Muscle layer of duodenum (tissue), 2 donors: ENCODE results near the gene TJP2.
A peak's percentile ranks its signal among the peaks of the same experiment; 100 is the strongest.
"Not testable (repeated sequence)": the region's sequence is repeated elsewhere in the genome, so short reads cannot be mapped to it uniquely, and the experiment has no call there.

Source experiments
- H3K27ac ChIP-seq: one replicate; pipeline ENCODE4 v1.7.0; 2013; ENCODE audit warnings: mild to moderate bottlenecking, low read length
- H3K27me3 ChIP-seq: one replicate; pipeline ENCODE4 v1.7.0; 2013; ENCODE audit warnings: low read depth, mild to moderate bottlenecking, control low read depth, low read length
- H3K36me3 ChIP-seq, 2 donors: one replicate each; pipeline ENCODE4 v1.7.0; 2013; ENCODE audit warnings: low read length in 2 of 2, control low read depth in 1 of 2, mild to moderate bottlenecking in 1 of 2; ENCODE audit not compliant: insufficient read depth in 2 of 2, control insufficient read depth in 1 of 2
- H3K4me1 ChIP-seq, 2 donors: one replicate each; pipeline ENCODE4 v1.7.0; 2013; ENCODE audit warnings: low read length in 2 of 2, mild to moderate bottlenecking in 2 of 2, control low read depth in 1 of 2, moderate library complexity in 1 of 2; ENCODE audit not compliant: insufficient read depth in 2 of 2, control insufficient read depth in 1 of 2
- H3K4me3 ChIP-seq, 2 donors: one replicate each; pipeline ENCODE4 v1.7.0; 2013; ENCODE audit warnings: low read length in 2 of 2, low read depth in 1 of 2, mild to moderate bottlenecking in 1 of 2
- H3K9me3 ChIP-seq, 2 donors: one replicate each; pipeline ENCODE4 v1.7.0; 2013; ENCODE audit warnings: low read length in 2 of 2, control low read depth in 1 of 2, mild to moderate bottlenecking in 1 of 2; ENCODE audit not compliant: control insufficient read depth in 1 of 2
- donor health status: healthy.

The TJP2 gene

DNA sequence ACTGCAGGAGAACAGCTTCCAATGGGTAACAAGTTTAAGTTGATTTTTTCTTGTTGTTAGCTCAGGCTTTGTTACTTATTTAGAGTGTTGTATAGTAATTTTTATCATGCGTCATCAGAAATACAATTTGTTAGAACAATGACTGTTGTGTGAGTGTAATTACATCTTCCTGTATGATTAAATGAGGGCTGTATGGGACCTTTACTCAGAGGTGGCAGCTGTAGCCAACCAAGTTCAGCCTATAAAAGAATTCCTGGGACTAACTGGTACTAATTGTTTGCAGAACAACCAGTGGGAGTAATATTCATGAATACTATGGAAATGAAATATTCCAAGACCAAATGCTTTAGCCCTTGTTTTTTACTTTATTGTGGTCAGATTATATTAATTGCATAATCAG lies 30.8 kb upstream of the TJP2 start:
- H3K4me1 ChIP-seq = no peaks in the 10 kb centered on the region
- H3K9me3 ChIP-seq = no peaks in the 10 kb centered on the region
- no peak overlapping the region for H3K27ac ChIP-seq
- H3K27me3 ChIP-seq = no peaks in the 10 kb centered on the region
- no peaks in the 10 kb centered on the region for H3K36me3 ChIP-seq
- H3K4me3 ChIP-seq = no peak overlapping the region

DNA sequence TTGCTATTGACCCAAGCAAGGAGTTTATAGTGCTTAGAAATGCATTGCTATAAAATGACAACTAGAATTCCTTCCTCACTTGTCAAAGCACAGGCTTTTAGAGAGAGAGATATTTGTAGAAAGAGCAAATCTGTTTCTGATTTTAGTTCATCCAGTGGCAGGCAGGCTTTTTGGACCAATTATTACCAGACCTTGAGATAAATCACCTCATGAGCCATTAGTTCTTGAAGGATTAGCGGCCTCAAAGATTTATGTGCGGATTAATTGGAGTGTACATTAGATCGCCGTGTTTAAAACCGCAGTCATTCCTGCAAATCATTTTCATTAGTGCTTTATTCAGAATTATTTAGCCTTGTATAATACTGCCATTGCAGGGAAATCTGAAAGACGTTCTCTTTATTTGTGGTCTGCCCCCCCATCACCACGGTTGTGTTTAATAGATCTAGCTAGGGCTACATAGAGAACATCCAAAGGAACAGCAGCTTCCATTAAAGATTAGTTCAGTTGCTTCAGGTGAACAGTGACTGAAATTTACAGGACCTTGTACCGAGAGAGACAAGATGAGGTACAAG lies 28.8 kb upstream of the TJP2 start:
- no peak overlapping the region for H3K27ac ChIP-seq
- no peaks in the 10 kb centered on the region for H3K9me3 ChIP-seq
- peaks cover 0 to 5% of the 10 kb centered on the region in 2 donors for H3K4me1 ChIP-seq
- H3K4me3 ChIP-seq = no peak overlapping the region
- H3K27me3 ChIP-seq = no peaks in the 10 kb centered on the region
- no peaks in the 10 kb centered on the region for H3K36me3 ChIP-seq

DNA sequence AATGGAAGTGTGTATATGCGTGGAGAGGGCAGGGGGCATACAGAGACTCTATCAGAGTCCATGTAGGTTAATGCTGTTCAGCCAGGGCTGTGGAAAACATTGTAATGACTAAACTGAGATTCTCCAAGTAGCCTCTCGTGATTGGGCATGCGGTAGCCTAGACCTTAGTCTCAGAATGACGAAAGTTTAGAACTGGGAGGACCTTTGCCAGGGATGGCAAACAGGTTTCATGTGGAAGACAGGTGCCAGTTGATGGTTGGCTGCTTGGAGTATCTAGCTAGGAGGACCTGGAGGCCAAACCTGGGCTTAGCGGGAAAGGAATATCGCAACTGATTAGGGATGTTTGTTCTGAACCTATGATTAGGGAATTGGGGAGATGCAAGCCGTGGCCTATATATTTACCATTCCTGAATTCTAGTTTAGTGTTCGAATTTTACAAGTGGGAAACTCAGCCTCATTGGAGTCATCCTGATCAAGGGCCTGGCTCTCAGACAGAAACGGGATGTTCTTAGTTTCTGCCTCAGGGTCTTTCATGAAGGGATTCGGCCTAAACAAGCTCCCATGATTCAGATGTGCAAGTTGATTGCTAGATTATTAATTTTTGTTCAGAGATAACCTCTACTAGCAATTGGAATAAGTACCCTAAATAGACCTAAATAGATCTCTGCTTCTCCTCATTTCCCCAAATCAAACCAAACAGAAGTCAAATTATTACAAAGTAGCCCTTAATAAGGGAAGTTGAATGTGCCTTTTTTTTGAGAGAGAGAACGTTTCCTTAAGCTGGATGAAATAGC lies 26.8 kb upstream of the TJP2 start:
- Histone ChIP-seq H3K9me3 (no peaks in the 10 kb centered on the region), H3K27me3 (no peaks in the 10 kb centered on the region), H3K4me1 (peaks cover 0 to 5% of the 10 kb centered on the region in 2 donors), H3K27ac (no peak overlapping the region), H3K4me3 (no peak overlapping the region), H3K36me3 (no peaks in the 10 kb centered on the region)

DNA sequence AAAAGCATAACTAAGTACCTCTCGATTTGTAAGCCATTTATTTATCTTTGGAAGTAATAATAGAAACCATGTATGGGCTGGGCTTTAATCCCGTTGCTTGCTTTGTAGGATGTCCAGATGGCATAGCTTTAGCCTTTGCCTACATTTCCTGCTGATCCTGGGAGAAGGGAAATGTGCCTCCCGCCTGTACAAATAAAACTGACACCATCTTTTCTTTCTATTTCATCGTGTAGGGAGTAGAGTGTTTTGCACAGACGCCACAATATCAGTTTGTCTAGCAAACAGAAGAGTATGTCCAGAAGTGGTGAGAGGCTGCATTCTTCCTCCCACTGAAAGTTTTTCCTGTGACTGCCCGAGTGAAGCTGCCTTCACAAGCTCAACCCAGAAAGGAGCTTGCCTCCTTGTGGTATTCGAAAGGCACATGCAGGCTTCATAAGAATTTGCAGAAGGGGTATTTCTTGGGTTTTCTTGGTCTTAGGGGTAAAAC lies 24.7 kb upstream of the TJP2 start:
- Histone ChIP-seq H3K4me3 (no peak overlapping the region), H3K27me3 (no peaks in the 10 kb centered on the region), H3K4me1 (peaks cover 0 to 5% of the 10 kb centered on the region in 2 donors), H3K27ac (peak overlapping the region; percentile 43), H3K9me3 (no peaks in the 10 kb centered on the region), H3K36me3 (no peaks in the 10 kb centered on the region)

DNA sequence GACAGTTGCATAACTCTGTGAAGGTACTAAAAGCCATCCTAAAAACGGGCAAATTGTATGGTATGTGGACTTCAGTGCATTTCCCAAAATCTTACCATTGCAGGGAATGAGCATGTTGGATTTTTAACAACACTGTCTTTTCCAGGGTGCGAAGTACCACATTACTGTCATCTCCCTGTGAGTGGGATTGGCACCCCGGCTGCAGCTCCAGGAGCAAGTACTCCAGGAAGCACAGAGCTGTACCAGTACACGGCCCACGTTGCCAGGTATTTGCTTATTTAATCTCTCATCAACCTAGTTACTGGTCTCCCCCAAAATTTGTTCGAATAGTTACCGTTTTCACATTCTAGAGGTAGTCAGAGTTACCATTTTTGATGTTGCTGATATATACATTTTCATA lies 22.6 kb upstream of the TJP2 start:
- peaks cover 0 to 10% of the 10 kb centered on the region in 2 donors for H3K4me1 ChIP-seq
- no peaks in the 10 kb centered on the region for H3K36me3 ChIP-seq
- H3K4me3 ChIP-seq = no peak overlapping the region
- H3K27ac ChIP-seq = no peak overlapping the region
- no peaks in the 10 kb centered on the region for H3K9me3 ChIP-seq
- H3K27me3 ChIP-seq = no peaks in the 10 kb centered on the region

DNA sequence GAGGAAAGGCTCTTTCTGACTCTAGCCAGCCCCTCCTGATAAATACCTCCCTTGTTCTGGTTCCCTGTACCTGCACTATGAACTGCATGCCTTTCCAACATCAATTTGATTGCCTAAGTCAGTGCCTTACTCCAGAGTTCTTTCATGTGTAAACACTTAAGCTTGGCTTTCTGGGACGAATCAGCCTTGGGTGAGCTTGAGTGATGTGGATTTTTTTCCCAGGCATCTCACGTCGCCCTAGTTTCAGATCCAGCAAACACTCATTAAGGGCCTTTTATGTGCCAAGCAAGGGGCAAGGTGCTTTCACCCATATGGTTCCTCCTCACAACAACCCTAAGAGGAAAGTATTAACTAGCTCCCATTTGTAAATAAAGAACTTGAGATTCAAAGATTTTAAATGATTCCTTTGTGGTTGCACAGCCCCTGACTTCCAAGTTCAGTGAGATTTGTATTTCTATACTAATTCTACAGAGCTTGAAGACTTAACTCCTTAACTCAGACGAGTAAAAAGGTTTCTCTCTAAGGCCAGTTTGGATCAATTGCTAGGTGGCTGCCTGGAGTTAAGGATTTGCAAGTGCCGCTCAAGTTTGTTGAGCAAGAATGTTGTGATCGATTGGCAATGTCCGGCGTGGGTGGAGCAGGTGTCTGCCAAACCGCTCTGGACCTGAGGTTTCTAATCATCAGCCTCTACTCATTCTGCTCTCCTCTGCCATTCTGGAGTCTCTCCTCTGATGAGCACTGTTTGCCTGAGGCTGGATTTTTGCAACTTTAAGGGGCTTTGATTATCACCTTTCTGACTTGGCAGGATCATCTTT lies 20.2 kb upstream of the TJP2 start:
- Histone ChIP-seq H3K27me3 (no peaks in the 10 kb centered on the region), H3K4me1 (peaks cover 0 to 10% of the 10 kb centered on the region in 2 donors), H3K27ac (no peak overlapping the region), H3K4me3 (no peak overlapping the region), H3K36me3 (no peaks in the 10 kb centered on the region), H3K9me3 (no peaks in the 10 kb centered on the region)

DNA sequence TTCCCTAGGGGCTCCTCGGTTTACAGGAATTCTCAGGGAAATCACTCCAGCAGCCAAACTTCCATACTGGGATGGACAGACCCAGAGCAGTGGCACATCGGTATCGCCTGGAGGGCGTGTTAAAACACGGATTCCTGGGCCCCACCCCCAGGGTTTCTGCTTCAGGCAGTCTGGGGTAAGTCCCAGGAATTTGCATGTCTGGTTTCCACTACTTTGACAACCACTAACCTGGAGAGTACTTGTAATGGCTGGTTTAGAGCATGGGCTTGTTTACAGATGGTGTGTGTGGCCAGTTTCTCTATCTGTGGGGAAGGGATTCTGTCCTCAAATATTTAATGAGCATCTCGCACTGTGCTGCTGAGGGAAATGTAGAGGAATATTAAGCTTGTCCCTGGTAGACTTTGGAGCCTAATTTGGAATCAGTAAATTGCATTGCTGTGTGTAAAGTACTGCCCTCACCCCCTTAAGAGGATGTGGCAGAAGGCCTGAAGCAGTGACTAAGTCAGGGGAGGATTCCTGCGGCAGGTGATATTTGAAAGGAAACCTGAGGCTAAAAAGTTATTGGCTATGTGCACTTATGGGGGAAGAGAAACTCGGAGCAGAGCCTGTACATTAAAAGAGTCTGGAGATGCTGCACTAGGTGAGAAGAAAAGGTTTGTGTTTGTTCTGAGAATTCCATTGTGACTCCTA lies 18.6 kb upstream of the TJP2 start:
- Histone ChIP-seq H3K9me3 (no peaks in the 10 kb centered on the region), H3K4me3 (no peak overlapping the region), H3K4me1 (peaks cover 0 to 5% of the 10 kb centered on the region in 2 donors), H3K36me3 (no peaks in the 10 kb centered on the region), H3K27me3 (no peaks in the 10 kb centered on the region), H3K27ac (no peak overlapping the region)

DNA sequence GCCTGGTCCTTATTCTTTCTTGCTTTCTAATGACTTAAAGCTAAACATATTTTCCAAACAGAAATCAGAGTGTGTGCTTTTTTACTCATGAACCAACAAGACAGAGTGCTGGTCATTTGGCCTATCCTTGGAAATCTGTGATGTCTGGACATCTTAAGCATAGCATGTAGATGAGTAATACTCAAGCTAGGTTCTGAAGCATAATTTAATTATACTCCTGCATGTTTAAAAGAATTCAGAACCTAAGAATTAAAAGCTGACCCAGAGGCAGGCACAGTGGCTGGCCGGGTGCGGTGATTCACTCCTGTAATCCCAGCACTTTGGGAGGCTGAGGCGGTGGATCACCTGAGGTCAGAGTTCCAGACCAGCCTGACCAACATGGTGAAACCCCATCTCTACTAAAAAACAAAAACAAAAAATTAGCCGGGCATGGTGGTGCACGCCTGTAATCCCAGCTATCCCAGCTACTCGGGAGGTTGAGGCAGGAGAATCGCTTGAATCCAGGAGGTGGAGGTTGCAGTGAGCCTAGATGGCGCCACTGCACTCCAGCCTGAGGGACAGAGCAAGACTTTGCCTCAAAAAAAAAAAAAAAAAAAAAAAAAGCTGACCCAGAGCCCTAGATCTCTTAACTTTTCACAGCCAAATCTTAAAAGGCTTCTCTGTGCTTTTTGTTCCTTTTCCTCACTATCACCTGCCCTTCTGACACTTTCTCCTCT lies 16.2 kb upstream of the TJP2 start:
- Histone ChIP-seq H3K4me1 (peaks cover 0 to 5% of the 10 kb centered on the region in 2 donors), H3K27ac (no peak overlapping the region), H3K36me3 (no peaks in the 10 kb centered on the region), H3K4me3 (no peak overlapping the region), H3K27me3 (no peaks in the 10 kb centered on the region), H3K9me3 (no peaks in the 10 kb centered on the region)

DNA sequence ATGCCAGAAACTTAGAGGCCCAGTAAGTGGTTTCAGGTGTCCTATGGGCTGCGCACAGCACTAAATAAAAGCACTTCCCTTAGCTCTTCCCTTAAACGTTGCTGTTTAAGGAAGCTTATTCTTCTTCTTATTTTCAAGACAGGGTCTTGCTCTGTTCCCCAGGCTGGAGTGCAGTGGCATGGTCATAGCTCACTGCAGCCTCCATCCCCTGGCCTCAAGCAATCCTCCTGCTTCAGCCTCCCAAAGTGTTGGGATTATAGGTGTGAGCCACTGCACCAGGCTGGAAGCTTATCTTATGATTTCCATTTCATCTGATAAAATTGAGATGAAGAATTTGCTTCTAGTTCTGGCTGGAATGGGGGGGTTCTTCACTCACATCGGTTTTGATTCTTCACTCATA lies 15.6 kb upstream of the TJP2 start:
- Histone ChIP-seq H3K4me3 (no peak overlapping the region), H3K36me3 (no peaks in the 10 kb centered on the region), H3K27me3 (no peaks in the 10 kb centered on the region), H3K4me1 (peaks cover 0 to 5% of the 10 kb centered on the region in 2 donors), H3K9me3 (no peaks in the 10 kb centered on the region), H3K27ac (no peak overlapping the region)

DNA sequence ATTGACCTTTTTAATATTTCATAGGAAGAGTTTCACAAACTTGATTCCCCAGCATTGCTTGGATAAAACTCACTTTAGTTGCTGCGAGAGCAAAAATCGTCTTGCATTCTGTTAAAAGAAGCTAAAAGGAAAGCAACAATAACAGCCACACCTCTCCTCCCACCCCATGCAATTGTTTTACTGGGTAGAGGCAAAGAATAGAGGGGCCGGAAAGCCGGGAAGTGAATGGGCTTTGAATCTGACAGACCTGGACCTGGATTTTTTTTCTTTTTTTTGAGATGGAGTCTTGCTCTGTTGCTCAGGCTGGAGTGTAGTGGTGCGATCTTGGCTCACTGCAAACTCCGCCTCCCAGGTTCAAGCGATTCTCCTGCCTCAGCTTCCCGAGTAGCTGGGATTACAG lies 9.5 kb upstream of the TJP2 start:
- not testable (repeated sequence) for H3K4me1 ChIP-seq, H3K9me3 ChIP-seq, H3K27me3 ChIP-seq, H3K27ac ChIP-seq, H3K4me3 ChIP-seq, H3K36me3 ChIP-seq
